ENCODE measurements around the gene ATP13A1.

Gene ATP13A1

DNA sequence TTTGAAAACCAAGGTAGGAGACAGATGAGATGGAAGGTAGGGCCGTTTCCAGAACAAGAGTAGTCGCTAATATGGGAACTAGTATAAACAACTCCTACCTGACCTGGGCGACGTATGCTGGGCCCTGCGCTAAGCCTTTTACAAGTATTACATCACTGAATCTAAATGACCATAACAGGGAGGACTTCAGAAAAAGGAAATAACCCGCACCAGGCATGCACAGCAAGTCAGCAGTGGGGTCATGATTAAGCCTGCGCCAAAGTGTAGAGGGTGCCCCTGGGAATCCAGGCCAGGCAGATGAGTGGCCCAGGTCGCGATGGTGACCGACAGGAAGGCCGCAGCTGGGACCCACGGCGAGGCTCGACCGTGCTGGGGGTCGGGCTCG is 613 bp downstream of the ATP13A1 start:
- no peak for DNase-seq (ENCODE audit: low read depth)

GRCh38 chr19:19662344-19662743 is 1.1 kb downstream of the ATP13A1 start:
- no peak for DNase-seq (ENCODE audit: low read depth)

DNA sequence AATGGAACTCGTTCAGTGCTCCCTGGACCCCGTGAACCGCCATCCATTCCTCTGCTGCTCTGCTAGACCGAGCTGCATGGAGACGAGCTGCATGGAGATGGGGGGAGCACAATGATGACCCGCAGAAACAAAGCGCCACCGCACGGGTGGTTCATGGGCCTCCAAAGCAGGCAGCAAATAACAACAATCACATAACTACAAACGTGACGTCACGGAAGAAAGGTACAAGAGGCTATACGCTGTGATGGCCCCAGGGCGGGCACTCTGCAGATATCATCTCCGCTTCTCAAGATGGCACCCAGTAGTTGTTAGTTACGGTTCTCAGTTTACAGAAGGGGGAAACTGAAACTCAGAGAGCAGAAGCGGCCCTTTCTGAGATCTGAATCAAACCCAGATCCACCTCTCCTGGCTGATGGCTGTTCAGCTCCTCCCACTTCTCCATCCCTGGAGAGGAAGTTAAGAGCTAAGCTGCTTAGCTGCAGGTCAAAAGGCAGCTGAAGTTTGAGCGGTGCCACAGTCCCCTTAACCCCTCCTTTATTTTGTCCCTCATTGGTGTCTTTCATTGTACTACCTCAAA is 1.7 kb downstream of the ATP13A1 start:
- DNase-seq (ENCODE audit: low read depth) = no peak

- no peak for DNase-seq (ENCODE audit: low read depth)
Observed at GRCh38 chr19:19661141-19661674, 2.3 kb downstream of the ATP13A1 start.

GRCh38 chr19:19659646-19660245 is 3.7 kb downstream of the ATP13A1 start:
- DNase-seq (ENCODE audit: low read depth) = no peak

- no peak for DNase-seq (ENCODE audit: low read depth)
Observed at GRCh38 chr19:19657397-19657783, 6.1 kb downstream of the ATP13A1 start.

- no peak for DNase-seq (ENCODE audit: low read depth)
Observed at GRCh38 chr19:19656451-19657396, 6.8 kb downstream of the ATP13A1 start.

- DNase-seq (ENCODE audit: low read depth) = no peak
Observed at GRCh38 chr19:19655641-19656343, 7.7 kb downstream of the ATP13A1 start.

- no peak for DNase-seq (ENCODE audit: low read depth)
Observed at GRCh38 chr19:19655051-19655594, 8.4 kb downstream of the ATP13A1 start.

DNA sequence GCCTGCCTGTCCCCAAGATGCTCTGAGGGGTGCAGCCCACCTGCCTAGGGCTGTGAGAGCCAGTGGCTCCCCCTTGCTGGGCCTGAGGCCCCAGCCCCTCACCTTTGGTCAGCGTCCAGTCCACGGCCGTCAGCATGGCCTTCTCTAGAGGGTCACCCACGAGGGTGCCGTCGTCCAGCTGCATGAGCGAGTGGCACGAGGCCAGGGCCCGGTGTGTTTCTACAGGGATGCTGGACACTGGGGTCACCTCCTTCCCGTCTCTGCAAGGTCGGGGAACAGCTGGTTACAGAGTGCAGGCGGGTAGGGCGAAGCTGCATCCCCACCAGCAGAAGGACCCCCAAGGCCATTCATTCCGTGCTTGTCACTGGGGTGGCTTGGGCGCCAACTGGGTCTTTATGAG is 9.0 kb downstream of the ATP13A1 start:
- no peak for DNase-seq (ENCODE audit: low read depth)

DNA sequence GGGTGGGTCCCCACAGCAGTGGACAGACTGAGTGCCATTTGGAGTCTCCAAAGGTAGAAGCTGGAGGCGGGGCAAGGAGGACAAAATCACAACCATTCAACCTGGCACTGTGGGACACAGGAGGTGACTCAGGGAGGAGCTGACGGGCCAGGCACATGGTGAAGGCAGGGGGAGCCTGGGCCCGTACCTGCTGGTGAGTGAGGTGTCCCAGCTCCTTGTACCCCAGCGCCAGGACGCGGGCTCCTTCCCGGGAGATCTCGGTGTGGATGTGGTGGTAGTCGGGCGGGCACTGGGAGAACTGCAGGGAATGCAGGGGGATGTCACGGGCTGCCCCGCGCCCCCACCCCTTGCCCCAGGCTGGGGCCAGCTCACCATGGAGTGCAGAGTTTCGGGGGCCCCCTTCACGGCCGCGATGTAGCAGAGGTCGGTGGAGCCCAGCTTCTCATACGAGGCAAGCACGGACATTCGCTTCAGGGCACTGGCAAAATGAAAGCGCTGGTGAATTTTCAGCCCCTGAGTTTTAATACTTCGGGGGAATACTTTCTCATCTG is 9.8 kb downstream of the ATP13A1 start:
- DNase-seq (ENCODE audit: low read depth) = no peak

DNA sequence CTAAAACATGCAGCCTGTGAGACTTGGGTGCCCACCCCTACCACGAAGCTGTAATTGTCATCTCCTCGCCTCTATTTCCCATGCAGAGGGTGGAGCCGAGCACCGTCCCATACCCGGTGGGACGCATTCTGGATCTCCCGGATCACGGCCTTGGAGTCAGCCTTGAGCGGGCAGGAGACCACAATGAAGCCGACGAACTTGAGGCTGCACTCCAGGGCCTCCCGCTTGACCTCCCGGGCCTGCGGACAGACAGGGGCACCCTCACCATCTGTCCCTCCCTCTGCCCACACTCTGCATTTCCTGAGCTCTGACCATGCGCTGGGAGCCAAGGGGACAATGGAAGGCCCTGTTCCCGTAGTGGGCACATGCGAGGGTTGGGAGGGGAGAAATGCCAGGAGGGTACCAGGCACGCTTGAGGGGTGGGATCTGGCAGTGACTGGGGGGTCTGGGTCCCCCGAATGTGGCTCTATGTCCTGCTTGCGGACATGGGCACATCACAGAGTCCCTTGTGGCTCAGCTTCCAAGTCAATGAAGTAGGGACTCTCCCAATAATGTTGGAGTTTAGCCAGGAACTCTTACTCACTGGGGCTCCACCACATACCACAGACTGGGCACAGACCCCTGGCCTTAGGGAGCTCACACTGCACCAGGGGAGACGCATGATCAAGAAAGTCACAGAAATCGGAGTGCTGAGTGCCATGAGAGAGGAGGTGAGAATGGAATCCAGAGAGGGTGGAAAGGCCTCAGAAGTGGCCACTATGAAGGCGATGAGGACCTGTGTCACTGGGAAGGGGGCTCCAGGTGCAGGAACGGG is 10.8 kb downstream of the ATP13A1 start:
- DNase-seq (ENCODE audit: low read depth) = peak; percentile 24

- DNase-seq (ENCODE audit: low read depth) = no peak
Observed at GRCh38 chr19:19651076-19651475, 12.4 kb downstream of the ATP13A1 start.

DNA sequence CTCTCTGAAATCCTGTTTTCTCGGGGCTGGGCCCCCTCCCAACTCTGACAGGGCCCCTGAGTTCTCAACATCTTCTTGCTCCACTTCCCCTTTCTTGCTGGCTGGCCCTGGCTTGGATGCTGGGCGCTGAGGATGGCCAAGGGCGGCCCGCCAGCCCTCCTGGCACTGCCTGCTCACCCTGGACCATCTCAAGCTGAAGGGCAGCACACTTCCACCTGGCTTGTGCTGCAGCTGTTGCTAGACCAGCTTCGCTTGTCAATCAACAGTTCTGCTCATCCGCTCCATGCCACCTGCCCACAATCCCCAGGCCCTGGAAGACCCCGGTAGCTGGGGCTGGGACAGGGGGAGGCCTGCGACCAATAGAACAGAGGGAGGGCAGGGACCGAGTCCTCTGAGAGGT is 13.1 kb downstream of the ATP13A1 start:
- DNase-seq (ENCODE audit: low read depth) = no peak

GRCh38 chr19:19649580-19649995 is 13.9 kb downstream of the ATP13A1 start:
- no peak for DNase-seq (ENCODE audit: low read depth)

GRCh38 chr19:19649155-19649554 is 14.3 kb downstream of the ATP13A1 start:
- no peak for DNase-seq (ENCODE audit: low read depth)

- DNase-seq (ENCODE audit: low read depth) = no peak
Observed at GRCh38 chr19:19647037-19647835, 16.2 kb downstream of the ATP13A1 start.

GRCh38 chr19:19645233-19645870 is 18.1 kb downstream of the ATP13A1 start:
- no peak for DNase-seq (ENCODE audit: low read depth)

- DNase-seq (ENCODE audit: low read depth) = no peak
Observed at GRCh38 chr19:19644054-19644388, 19.5 kb downstream of the ATP13A1 start.

All from EH (cell line).